ENCODE results near the gene NCL.

The NCL gene

DNA sequence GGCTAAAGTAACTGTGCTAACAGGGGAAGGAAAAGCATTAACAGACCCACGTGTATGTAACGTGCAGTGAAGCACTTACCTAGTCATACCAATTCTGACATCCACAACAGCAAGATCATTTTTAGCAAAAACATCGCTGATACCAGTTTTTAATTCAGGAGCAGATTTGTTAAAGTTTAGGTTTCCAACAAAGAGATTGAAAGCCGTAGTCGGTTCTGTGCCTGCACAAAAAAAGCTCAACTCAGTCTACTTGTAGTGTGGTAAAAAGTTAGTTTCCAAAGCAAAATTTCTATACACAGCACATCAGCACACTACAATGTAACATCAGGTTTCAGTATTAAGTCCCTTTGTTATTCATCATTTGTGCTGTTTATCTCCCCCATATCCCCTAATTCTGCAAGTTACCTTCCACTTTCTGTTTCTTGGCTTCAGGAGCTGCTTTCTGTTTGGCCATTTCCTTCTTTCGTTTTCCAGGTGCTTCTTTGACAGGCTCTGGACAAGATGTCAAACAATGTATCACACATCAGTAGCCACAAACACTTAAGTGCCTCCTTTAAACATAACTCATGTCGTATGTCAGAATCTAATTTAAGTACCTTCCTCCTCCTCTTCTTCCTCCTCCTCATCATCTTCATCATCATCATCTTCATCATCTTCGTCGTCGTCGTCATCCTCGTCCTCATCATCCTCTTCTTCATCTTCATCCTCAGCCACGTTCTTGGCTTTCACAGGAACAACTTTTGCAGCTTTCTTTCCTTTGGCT lies 4.0 kb downstream of the NCL start:
- Histone ChIP-seq H3K4me1 (peaks cover 6% of the 10 kb centered on the region), H3K9ac (no peak overlapping the region)

DNA sequence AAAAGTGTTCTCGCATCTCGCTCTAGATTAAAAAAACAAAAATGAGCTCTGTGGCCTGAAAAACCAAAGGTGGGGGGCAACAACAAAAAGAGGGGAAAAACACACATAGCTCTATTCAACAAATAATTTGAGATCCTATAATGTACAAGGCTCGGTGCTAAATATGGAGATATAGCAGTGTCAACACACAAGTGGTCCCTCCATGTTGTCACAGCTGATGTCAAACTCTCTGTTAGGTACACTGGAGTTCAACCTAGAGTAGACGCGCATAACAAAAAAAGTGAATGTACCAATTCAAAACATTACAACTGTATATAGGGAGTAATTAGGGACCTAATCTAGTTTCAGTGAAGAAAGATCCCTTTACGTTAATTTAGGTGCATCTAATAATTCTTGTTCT lies 5.9 kb downstream of the NCL start:
- Histone ChIP-seq H3K4me3 (ENCODE audit: low read depth, low read length) (no peak overlapping the region), H3K4me2 (ENCODE audit: low read length) (no peak overlapping the region), H2AFZ (no peak overlapping the region), H3K27me3 (ENCODE audit: control insufficient read depth, insufficient read depth, low read length) (no peaks in the 10 kb centered on the region), H3K36me3 (ENCODE audit: control insufficient read depth, insufficient read depth, low read length) (no peaks in the 10 kb centered on the region), H3K4me1 (peaks cover 4% of the 10 kb centered on the region), H3K79me2 (peaks cover 21% of the 10 kb centered on the region), H3K9me3 (ENCODE audit: control insufficient read depth, low read length) (no peaks in the 10 kb centered on the region), H3K9ac (no peak overlapping the region), H3K27ac (no peak overlapping the region)
- TF ChIP-seq, protein P1, sequence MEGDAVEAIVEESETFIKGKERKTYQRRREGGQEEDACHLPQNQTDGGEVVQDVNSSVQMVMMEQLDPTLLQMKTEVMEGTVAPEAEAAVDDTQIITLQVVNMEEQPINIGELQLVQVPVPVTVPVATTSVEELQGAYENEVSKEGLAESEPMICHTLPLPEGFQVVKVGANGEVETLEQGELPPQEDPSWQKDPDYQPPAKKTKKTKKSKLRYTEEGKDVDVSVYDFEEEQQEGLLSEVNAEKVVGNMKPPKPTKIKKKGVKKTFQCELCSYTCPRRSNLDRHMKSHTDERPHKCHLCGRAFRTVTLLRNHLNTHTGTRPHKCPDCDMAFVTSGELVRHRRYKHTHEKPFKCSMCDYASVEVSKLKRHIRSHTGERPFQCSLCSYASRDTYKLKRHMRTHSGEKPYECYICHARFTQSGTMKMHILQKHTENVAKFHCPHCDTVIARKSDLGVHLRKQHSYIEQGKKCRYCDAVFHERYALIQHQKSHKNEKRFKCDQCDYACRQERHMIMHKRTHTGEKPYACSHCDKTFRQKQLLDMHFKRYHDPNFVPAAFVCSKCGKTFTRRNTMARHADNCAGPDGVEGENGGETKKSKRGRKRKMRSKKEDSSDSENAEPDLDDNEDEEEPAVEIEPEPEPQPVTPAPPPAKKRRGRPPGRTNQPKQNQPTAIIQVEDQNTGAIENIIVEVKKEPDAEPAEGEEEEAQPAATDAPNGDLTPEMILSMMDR (IDR thresholded peaks at IDR 0.05) = no peak

More for the DNA sequence above, 4.0 kb downstream of the NCL start:
- H3K4me3 ChIP-seq (ENCODE audit: low read depth, low read length) = no peak overlapping the region
- no peak overlapping the region for H3K4me2 ChIP-seq (ENCODE audit: low read length)
- TF ChIP-seq, protein P1 (IDR thresholded peaks at IDR 0.05) = no peak
- no peaks in the 10 kb centered on the region for H3K27me3 ChIP-seq (ENCODE audit: control insufficient read depth, insufficient read depth, low read length)
- H2AFZ ChIP-seq = no peak overlapping the region
- no peaks in the 10 kb centered on the region for H3K36me3 ChIP-seq (ENCODE audit: control insufficient read depth, insufficient read depth, low read length)
- no peak overlapping the region for H3K27ac ChIP-seq
- H3K79me2 ChIP-seq = peaks cover 23% of the 10 kb centered on the region
- H3K9me3 ChIP-seq (ENCODE audit: control insufficient read depth, low read length) = no peaks in the 10 kb centered on the region

DNA sequence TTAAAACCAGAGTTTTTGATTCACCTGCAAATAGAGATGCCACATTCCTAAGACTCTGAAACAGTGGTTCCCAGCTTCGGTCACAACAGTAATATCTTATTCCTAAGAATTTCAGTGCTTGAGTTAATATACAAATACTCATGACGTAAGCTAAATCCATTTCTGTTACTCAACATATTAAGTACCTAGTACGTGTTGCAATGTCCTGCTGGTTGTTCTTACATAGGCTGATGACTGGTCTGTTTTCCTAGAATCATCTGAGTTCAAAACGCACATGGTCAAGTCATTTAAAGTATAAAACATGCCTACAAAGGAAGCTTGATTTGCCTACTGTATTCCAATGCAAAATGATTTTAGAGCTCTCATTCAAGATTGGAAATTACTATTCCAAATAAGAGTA lies 7.2 kb downstream of the NCL start:
- Histone ChIP-seq H3K4me1 (peaks cover 3% of the 10 kb centered on the region), H3K27ac (no peak overlapping the region), H3K36me3 (ENCODE audit: control insufficient read depth, insufficient read depth, low read length) (no peaks in the 10 kb centered on the region), H3K4me3 (ENCODE audit: low read depth, low read length) (no peak overlapping the region), H3K79me2 (peaks cover 8% of the 10 kb centered on the region), H3K4me2 (ENCODE audit: low read length) (no peak overlapping the region), H2AFZ (no peak overlapping the region), H3K9ac (no peak overlapping the region), H3K9me3 (ENCODE audit: control insufficient read depth, low read length) (no peaks in the 10 kb centered on the region), H3K27me3 (ENCODE audit: control insufficient read depth, insufficient read depth, low read length) (no peaks in the 10 kb centered on the region)
- TF ChIP-seq, protein P1 (IDR thresholded peaks at IDR 0.05) = no peak

DNA sequence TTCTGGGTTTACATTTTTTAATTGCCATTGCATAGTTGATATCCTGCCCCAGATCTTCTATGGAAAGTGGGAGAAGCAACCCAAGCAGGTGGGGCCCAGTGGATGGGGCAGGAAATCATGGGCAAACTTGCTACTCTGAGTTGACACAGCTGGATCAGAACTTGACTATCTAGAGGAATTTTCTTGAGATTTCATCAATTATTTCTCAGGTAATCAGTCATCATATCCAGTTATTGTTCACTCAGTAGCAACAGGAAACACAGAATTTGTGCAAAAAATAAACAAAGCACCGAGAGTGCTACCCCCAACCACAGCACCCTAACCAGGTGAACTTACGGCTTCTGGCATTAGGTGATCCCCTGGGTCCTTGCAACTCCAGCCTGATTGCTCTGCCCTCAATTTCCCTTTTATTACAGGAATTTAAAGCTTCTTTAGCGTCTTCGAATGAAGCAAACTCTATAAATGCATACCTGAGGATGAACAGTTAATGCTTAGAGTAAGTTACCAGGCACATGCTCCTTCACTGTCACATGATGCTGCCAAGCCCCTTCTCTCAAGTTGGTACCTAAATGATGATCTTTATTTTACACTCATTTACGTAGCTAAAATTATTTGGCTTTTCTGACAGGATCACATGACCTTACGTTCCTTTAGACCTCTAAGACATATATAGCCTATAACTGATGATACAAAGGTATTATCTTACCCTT lies 7.8 kb downstream of the NCL start:
- H3K9me3 ChIP-seq (ENCODE audit: control insufficient read depth, low read length) = no peaks in the 10 kb centered on the region
- TF ChIP-seq, protein P1 (IDR thresholded peaks at IDR 0.05) = no peak
- no peak overlapping the region for H3K9ac ChIP-seq
- H3K36me3 ChIP-seq (ENCODE audit: control insufficient read depth, insufficient read depth, low read length) = no peaks in the 10 kb centered on the region
- H3K27me3 ChIP-seq (ENCODE audit: control insufficient read depth, insufficient read depth, low read length) = no peaks in the 10 kb centered on the region
- H3K27ac ChIP-seq = no peak overlapping the region
- H3K4me2 ChIP-seq (ENCODE audit: low read length) = no peak overlapping the region
- H3K4me1 ChIP-seq = peaks cover 6% of the 10 kb centered on the region
- no peak overlapping the region for H2AFZ ChIP-seq
- H3K79me2 ChIP-seq = peaks cover 5% of the 10 kb centered on the region
- H3K4me3 ChIP-seq (ENCODE audit: low read depth, low read length) = no peak overlapping the region
